OCI-LY1 (cell line): ENCODE results near the gene CLEC12A.
A peak's percentile ranks its signal among the peaks of the same experiment; 100 is the strongest.

ENCODE experiments used
- H2AFZ ChIP-seq: fragments of 200-600 bp; sonication (generic), shearing (Covaris generic); 2 replicates; pipeline ENCODE4 v1.6.0; 2014; ENCODE audit warnings: antibody characterized with exemption, mild to moderate bottlenecking, low read length
- H3F3A ChIP-seq: fragments of 200-600 bp; sonication (generic), shearing (Covaris generic); 2 replicates; pipeline ENCODE4 v1.6.0; 2014; ENCODE audit warnings: mild to moderate bottlenecking, antibody characterized with exemption, low read length, moderate library complexity; ENCODE audit not compliant: insufficient read depth
- H3K27ac ChIP-seq: fragments of 200-600 bp; sonication (generic); 2 replicates; pipeline ENCODE4 v1.5.1; 2014; ENCODE audit warnings: low read length, mixed run types, mild to moderate bottlenecking, low read depth; ENCODE audit not compliant: poor library complexity, severe bottlenecking
- H3K27me3 ChIP-seq: fragments of 200-600 bp; sonication (generic); 2 replicates; pipeline ENCODE4 v1.6.0; 2014; ENCODE audit warnings: antibody characterized with exemption, mild to moderate bottlenecking, low read length, moderate library complexity; ENCODE audit not compliant: insufficient read depth
- H3K36me3 ChIP-seq: fragments of 200-600 bp; sonication (generic); 2 replicates; pipeline ENCODE4 v1.6.1; 2014; ENCODE audit warnings: mild to moderate bottlenecking, antibody characterized with exemption, low read length, moderate library complexity, mixed read lengths; ENCODE audit not compliant: insufficient read depth
- H3K4me1 ChIP-seq: fragments of 200-600 bp; sonication (generic); 2 replicates; pipeline ENCODE4 v1.5.1; 2014; ENCODE audit warnings: mild to moderate bottlenecking, low read length, moderate library complexity; ENCODE audit not compliant: insufficient read depth, severe bottlenecking
- H3K4me2 ChIP-seq: fragments of 200-600 bp; sonication (generic), shearing (Covaris generic); 2 replicates; pipeline ENCODE4 v1.6.1; 2014; ENCODE audit warnings: low read length
- H3K4me3 ChIP-seq: fragments of 200-600 bp; sonication (generic); 2 replicates; pipeline ENCODE4 v1.5.1; 2014; ENCODE audit warnings: low read length, low read depth, mild to moderate bottlenecking, mixed read lengths; ENCODE audit not compliant: poor library complexity, severe bottlenecking
- H3K79me2 ChIP-seq: fragments of 200-600 bp; shearing (Covaris generic); 2 replicates; pipeline ENCODE4 v1.6.1; 2016; ENCODE audit warnings: mixed run types, low read length, mixed read lengths; ENCODE audit not compliant: insufficient read depth
- H3K9ac ChIP-seq: fragments of 200-600 bp; sonication (generic), shearing (Covaris generic); 2 replicates; pipeline ENCODE4 v1.6.1; 2014; ENCODE audit warnings: mild to moderate bottlenecking, low read length, mixed read lengths
- H3K9me2 ChIP-seq: fragments of 200-600 bp; sonication (generic), shearing (Covaris generic); 2 replicates; pipeline ENCODE4 v1.6.1; 2014; ENCODE audit warnings: low read depth, mild to moderate bottlenecking, low read length, mixed read lengths
- H3K9me3 ChIP-seq: fragments of 200-600 bp; shearing (Covaris generic); 2 replicates; pipeline ENCODE4 v1.6.1; 2014; ENCODE audit warnings: low read length, mixed read lengths
- H4K20me1 ChIP-seq: fragments of 200-600 bp; sonication (generic), shearing (Covaris generic); 2 replicates; pipeline ENCODE4 v1.6.0; 2016; ENCODE audit warnings: mild to moderate bottlenecking, low read length; ENCODE audit not compliant: insufficient read depth
- EZH2 ChIP-seq: fragments of 200-600 bp; sonication (generic), shearing (Covaris generic); IDR thresholded peaks from 2 replicates; pipeline ENCODE4 v1.8.0; 2017; ENCODE audit warnings: borderline replicate concordance, mixed run types, mild to moderate bottlenecking, antibody characterized with exemption, low read length, moderate library complexity, mixed read lengths
- TF ChIP-seq, protein P1 (sequence below): fragments of 200-600 bp; sonication (generic), shearing (Covaris generic); IDR thresholded peaks from 2 replicates; pipeline ENCODE4 v1.5.1; 2017; ENCODE audit warnings: mild to moderate bottlenecking, antibody characterized with exemption, low read length, moderate library complexity, mixed read lengths

Gene CLEC12A

DNA sequence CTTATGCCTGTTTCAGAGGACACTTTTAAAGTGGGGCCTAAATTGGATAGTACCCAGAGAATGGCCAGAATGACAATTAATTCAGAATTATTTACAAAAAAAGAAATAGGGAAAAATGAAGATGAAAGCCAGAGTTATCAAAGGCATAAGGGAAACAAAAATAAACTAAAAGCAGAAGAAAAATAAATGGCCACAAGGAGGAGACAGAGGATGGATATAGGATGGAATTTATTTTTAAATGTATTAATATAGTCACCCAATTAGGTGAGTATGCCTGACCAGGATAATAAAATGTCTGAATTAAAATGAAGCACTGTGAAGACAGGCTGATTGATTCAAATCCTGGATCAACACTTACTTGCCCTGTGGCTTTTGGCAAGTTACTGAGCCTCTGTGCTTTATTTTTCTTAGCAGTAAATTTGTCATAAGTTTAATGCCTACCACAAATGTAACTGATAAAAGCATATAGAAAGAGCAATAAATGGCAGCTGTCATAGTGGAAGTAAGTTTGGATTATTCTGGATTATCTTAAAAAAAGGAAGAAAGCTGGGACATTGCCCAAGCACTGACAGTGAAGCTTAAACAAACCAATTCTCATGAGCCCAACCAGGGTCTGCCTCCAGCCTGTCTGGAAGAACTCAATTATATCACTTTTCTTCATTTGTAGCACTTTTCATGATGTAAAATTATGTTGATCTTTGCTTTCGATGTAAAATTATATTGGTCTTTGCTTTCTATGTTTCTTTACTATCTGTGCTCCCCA, 62.8 kb downstream of the CLEC12A start:
- no peak overlapping the region for H2AFZ ChIP-seq
- no peaks in the 10 kb centered on the region for H3K9me3 ChIP-seq
- no peaks in the 10 kb centered on the region for H3K9me2 ChIP-seq
- no peak overlapping the region for H3K4me3 ChIP-seq
- no peaks in the 10 kb centered on the region for H3K4me1 ChIP-seq
- no peaks in the 10 kb centered on the region for H4K20me1 ChIP-seq
- no peaks in the 10 kb centered on the region for H3K27me3 ChIP-seq
- H3K9ac ChIP-seq, result no peak overlapping the region
- H3F3A ChIP-seq, result no peaks in the 10 kb centered on the region
- H3K27ac ChIP-seq, result no peak overlapping the region
- H3K36me3 ChIP-seq, result no peaks in the 10 kb centered on the region
- no peaks in the 10 kb centered on the region for H3K79me2 ChIP-seq
- TF ChIP-seq, protein P1, sequence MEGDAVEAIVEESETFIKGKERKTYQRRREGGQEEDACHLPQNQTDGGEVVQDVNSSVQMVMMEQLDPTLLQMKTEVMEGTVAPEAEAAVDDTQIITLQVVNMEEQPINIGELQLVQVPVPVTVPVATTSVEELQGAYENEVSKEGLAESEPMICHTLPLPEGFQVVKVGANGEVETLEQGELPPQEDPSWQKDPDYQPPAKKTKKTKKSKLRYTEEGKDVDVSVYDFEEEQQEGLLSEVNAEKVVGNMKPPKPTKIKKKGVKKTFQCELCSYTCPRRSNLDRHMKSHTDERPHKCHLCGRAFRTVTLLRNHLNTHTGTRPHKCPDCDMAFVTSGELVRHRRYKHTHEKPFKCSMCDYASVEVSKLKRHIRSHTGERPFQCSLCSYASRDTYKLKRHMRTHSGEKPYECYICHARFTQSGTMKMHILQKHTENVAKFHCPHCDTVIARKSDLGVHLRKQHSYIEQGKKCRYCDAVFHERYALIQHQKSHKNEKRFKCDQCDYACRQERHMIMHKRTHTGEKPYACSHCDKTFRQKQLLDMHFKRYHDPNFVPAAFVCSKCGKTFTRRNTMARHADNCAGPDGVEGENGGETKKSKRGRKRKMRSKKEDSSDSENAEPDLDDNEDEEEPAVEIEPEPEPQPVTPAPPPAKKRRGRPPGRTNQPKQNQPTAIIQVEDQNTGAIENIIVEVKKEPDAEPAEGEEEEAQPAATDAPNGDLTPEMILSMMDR, result peak; percentile 60
- TF ChIP-seq EZH2, result no peak
- H3K4me2 ChIP-seq, result no peak overlapping the region
